Endothelial cell of umbilical vein (primary cell): ENCODE measurements around the gene KLHDC4. TPM values are rescaled to one million over a fixed set of nuclear protein-coding genes. Genes with fewer than 3 reads are reported as not detected.

ENCODE experiments used
- BruUV-seq: library from RNA; stranded (reverse); fragments of 400-500 nt; replicated peaks from 2 replicates; lab custom pipeline; 2021; lab: Mats Ljungman, UMichigan
- CTCF ChIA-PET: fragments of 300-600, 350-600 bp; sonication (Branson Sonifier 250); formaldehyde crosslinking; loops from one replicate; lab custom pipeline; 2021; ENCODE audit warnings: antibody characterized with exemption, inconsistent platforms; lab: Charles Lee
- POLR2A ChIA-PET: fragments of 300-600, 350-600 bp; sonication (Branson Sonifier 250); formaldehyde crosslinking; loops from one replicate; lab custom pipeline; 2021; ENCODE audit warnings: antibody characterized with exemption, inconsistent platforms; lab: Charles Lee
- DNase-seq: peaks from one replicate; pipeline ENCODE4 v3.0.0-alpha.2; 2011; ENCODE audit warnings: low read depth, low spot score
- FAIRE-seq: peaks from 2 replicates; lab custom pipeline; 2011; peaks lifted over from hg19 to GRCh38; lab: Jason Lieb, UNC
- H2AFZ ChIP-seq: 2 replicates; pipeline ENCODE4 v1.6.0; 2012; ENCODE audit warnings: low read depth, low read length, control low read depth, inconsistent platforms
- H3K27ac ChIP-seq: 2 replicates; pipeline ENCODE4 v1.5.1; 2011; ENCODE audit warnings: low read depth, mild to moderate bottlenecking, control low read depth, low read length, moderate library complexity; ENCODE audit not compliant: insufficient read depth
- H3K27me3 ChIP-seq, 2 experiments: 2 replicates each; pipeline versions ENCODE4 v1.6.0 to v1.6.1; 2011; ENCODE audit warnings: low read length in 2 of 2, mixed read lengths in 1 of 2; ENCODE audit not compliant: control insufficient read depth in 2 of 2, insufficient read depth in 2 of 2
- H3K36me3 ChIP-seq, 2 experiments: 2 replicates in 1 of 2; 3 replicates in 1 of 2; pipeline ENCODE4 v1.5.1; 2011; ENCODE audit warnings: low read length in 2 of 2, mild to moderate bottlenecking in 1 of 2, moderate library complexity in 1 of 2; ENCODE audit not compliant: control insufficient read depth in 2 of 2, insufficient read depth in 2 of 2; ENCODE audit errors: extremely low read depth in 1 of 2
- H3K4me1 ChIP-seq: 3 replicates; pipeline ENCODE4 v1.5.1; 2011; ENCODE audit warnings: mild to moderate bottlenecking, low read length; ENCODE audit not compliant: control insufficient read depth, insufficient read depth; ENCODE audit errors: extremely low read depth
- H3K4me2 ChIP-seq: 2 replicates; pipeline ENCODE4 v1.6.1; 2011; ENCODE audit warnings: low read length, control low read depth, mixed read lengths; ENCODE audit not compliant: insufficient read depth
- H3K4me3 ChIP-seq, 3 experiments: fragments of 200-600 bp in 1 of 3; sonication (generic), shearing (Covaris generic) in 1 of 3; replicated peaks in 1 of 3; 2 replicates each; pipeline ENCODE4 v1.5.1; 2011 to 2016; ENCODE audit warnings: control low read depth in 3 of 3, low read length in 3 of 3, mild to moderate bottlenecking in 2 of 3, inconsistent platforms in 1 of 3, low read depth in 1 of 3, moderate library complexity in 1 of 3; ENCODE audit not compliant: insufficient read depth in 1 of 3
- H3K79me2 ChIP-seq: 2 replicates; pipeline ENCODE4 v1.6.0; 2012; ENCODE audit warnings: low read length, inconsistent platforms; ENCODE audit not compliant: control insufficient read depth, insufficient read depth
- H3K9ac ChIP-seq: replicated peaks from 2 replicates; pipeline ENCODE3; 2011; ENCODE audit warnings: low read length, control low read depth; ENCODE audit not compliant: insufficient read depth; ENCODE audit errors: extremely low read depth
- H3K9me1 ChIP-seq: replicated peaks from 3 replicates; pipeline ENCODE4 v1.6.0; 2011; ENCODE audit warnings: mild to moderate bottlenecking, low read length; ENCODE audit not compliant: control insufficient read depth, insufficient read depth; ENCODE audit errors: extremely low read depth
- H3K9me3 ChIP-seq: replicated peaks from 2 replicates; pipeline ENCODE4 v1.5.1; 2012; ENCODE audit warnings: low read length, inconsistent platforms; ENCODE audit not compliant: control insufficient read depth, insufficient read depth
- H4K20me1 ChIP-seq: replicated peaks from 2 replicates; pipeline ENCODE3; 2011; ENCODE audit warnings: mild to moderate bottlenecking, low read length; ENCODE audit not compliant: control insufficient read depth, insufficient read depth; ENCODE audit errors: extremely low read depth
- CTCF ChIP-seq, 2 donors: IDR thresholded peaks; 1 replicate in 1 of 2; 2 replicates in 1 of 2; pipeline ENCODE4 v1.5.1; 2011; ENCODE audit warnings: low read length in 2 of 2, mild to moderate bottlenecking in 2 of 2, moderate library complexity in 2 of 2, control low read depth in 1 of 2, inconsistent platforms in 1 of 2, low read depth in 1 of 2; ENCODE audit not compliant: insufficient read depth in 1 of 2; ENCODE audit errors: extremely low read depth in 1 of 2
- EZH2 ChIP-seq: IDR thresholded peaks from 2 replicates; pipeline ENCODE4 v1.6.1; 2012; ENCODE audit warnings: borderline replicate concordance, low read depth, mild to moderate bottlenecking, moderate library complexity, low read length, inconsistent platforms; ENCODE audit not compliant: severe bottlenecking
- FOS ChIP-seq: IDR thresholded peaks from 2 replicates; pipeline ENCODE4 v1.6.1; 2011; ENCODE audit warnings: mild to moderate bottlenecking, low read length, moderate library complexity, borderline replicate concordance; ENCODE audit not compliant: insufficient read depth
- GATA2 ChIP-seq: IDR thresholded peaks from 2 replicates; pipeline ENCODE4 v1.7.0; 2011; ENCODE audit warnings: low read depth, mild to moderate bottlenecking, moderate library complexity, mixed read lengths, low read length; ENCODE audit not compliant: insufficient read length, insufficient read depth
- JUN ChIP-seq: IDR thresholded peaks from 2 replicates; pipeline ENCODE4 v1.6.1; 2011; ENCODE audit warnings: borderline replicate concordance, low read depth; ENCODE audit not compliant: insufficient read length, insufficient read depth
- MAX ChIP-seq: IDR thresholded peaks from 2 replicates; pipeline ENCODE4 v1.6.1; 2011; ENCODE audit not compliant: insufficient read depth, insufficient read length
- MYC ChIP-seq: IDR thresholded peaks from one replicate; pipeline ENCODE4 v1.6.1; 2011; ENCODE audit warnings: mild to moderate bottlenecking, low read depth, low read length
- POLR2A ChIP-seq: IDR thresholded peaks from 2 replicates; pipeline ENCODE4 v1.6.1; 2012; ENCODE audit warnings: low read depth, mild to moderate bottlenecking, control low read depth, low read length
- POLR2AphosphoS5 ChIP-seq: IDR thresholded peaks from 2 replicates; pipeline ENCODE4 v1.6.1; 2012; ENCODE audit warnings: low read depth, mild to moderate bottlenecking, control low read depth, low read length, moderate library complexity; ENCODE audit not compliant: insufficient read depth
- dilution Hi-C: fragments of 300-500 bp; cut with MboI; formaldehyde crosslinking; loops from one replicate; pipeline ENCODE4 v1.15.0; 2019; ENCODE audit warnings: low sequenced_read_pairs; ENCODE audit not compliant: extremely low pct_ligation_motif_present
- intact Hi-C: fragments of 100-400 bp; cut with micrococcal nuclease; formaldehyde crosslinking; loops from one replicate; pipeline ENCODE4 v1.10.0; 2022
- polyA plus RNA-seq, 4 experiments: library from polyadenylated mRNA; depleted of rRNA in 3 of 4; stranded (reverse) in 3 of 4; unstranded in 1 of 4; fragments of >200 nt; gene quantifications; 2 replicates each; pipeline versions ENCODE4 v1.2.1 to v1.2.3, GENCODE V29; 2011 to 2012; ENCODE audit warnings: missing spikeins in 1 of 4
- total RNA-seq: library from RNA; stranded (reverse); gene quantifications from 2 replicates; pipeline ENCODE4 v1.2.3, GENCODE V29; 2021

KLHDC4 gene
- total and polyA plus RNA-seq, 2 donors (not counting 3 experiments of a cell fraction or from before 2014, with no cell fraction given): 24.7 to 46.2 TPM

- DNase-seq: no peak
- no peaks in the 10 kb centered on the region for H3K27me3 ChIP-seq
- intact Hi-C loops (no loop called here), dilution Hi-C loops (no loop called here)
- ChIA-PET POLR2A (no interaction called here), CTCF (interaction anchor here (1.1 to 1.5 kb wide), 2 partner anchors 16 to 19 kb away, joined by 3 to 9 read pairs; no protein-coding TSS in a partner anchor)
- no peak overlapping the region for H3K4me3 ChIP-seq
- BruUV-seq: no TSS peak
- H3K36me3 ChIP-seq: no peaks in the 10 kb centered on the region
- no peak overlapping the region for H2AFZ ChIP-seq
- H3K79me2 ChIP-seq: no peaks in the 10 kb centered on the region
- no peaks in the 10 kb centered on the region for H4K20me1 ChIP-seq
- no peaks in the 10 kb centered on the region for H3K9me3 ChIP-seq
- no peak overlapping the region for H3K27ac ChIP-seq
- no peak overlapping the region for H3K9ac ChIP-seq
- no peaks in the 10 kb centered on the region for H3K4me1 ChIP-seq
- no peak for FAIRE-seq
- no peak overlapping the region for H3K4me2 ChIP-seq
- TF ChIP-seq POLR2AphosphoS5: no peak
- TF ChIP-seq GATA2: no peak
- no peak for TF ChIP-seq CTCF (IDR thresholded peaks at IDR 0.05; ENCODE audit: extremely low read depth in 1 of 2, insufficient read depth in 1 of 2, low read depth in 1 of 2, low read length in 2 of 2)
- no peak for TF ChIP-seq FOS
- no peak for TF ChIP-seq MYC
- no peak for TF ChIP-seq MAX
- TF ChIP-seq EZH2: no peak
- TF ChIP-seq JUN: no peak
- TF ChIP-seq POLR2A: no peak
- no peaks in the 10 kb centered on the region for H3K9me1 ChIP-seq
Observed at GRCh38 chr16:87682852-87683399, 82.9 kb downstream of the KLHDC4 start.
